ENCODE data around the gene CTDSPL.

DNA sequence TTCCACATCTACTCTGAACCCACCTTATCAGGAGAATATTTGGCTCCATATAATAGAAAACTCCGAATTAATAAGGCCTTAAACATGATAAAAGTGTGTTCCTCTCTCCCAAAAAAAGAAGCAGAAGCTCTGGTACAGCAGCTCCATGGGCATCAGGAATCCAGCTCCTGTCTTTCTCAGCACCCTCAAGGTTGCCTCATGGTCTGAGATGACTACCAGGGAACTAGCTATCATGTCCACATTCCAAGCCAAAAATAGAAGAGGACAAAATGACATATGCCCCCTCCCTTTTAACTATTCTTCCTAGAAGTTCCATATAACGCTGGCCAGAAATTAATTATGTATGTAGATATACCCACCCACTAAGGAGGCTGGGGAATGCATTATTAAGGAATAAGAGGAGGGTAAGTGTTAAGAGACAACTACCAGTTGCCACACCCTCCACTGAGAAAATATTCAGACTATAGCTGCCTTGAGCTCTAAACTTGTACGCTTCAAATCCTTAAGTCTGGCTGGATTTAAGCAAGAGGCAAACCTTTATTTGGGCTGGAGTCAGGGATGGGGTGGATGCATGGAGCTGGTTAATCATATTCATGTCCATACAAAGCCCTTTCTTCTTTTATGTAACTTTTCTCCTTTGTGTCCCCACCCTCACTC is 35.8 kb upstream of the CTDSPL start:
- TF ChIP-seq, protein P1, sequence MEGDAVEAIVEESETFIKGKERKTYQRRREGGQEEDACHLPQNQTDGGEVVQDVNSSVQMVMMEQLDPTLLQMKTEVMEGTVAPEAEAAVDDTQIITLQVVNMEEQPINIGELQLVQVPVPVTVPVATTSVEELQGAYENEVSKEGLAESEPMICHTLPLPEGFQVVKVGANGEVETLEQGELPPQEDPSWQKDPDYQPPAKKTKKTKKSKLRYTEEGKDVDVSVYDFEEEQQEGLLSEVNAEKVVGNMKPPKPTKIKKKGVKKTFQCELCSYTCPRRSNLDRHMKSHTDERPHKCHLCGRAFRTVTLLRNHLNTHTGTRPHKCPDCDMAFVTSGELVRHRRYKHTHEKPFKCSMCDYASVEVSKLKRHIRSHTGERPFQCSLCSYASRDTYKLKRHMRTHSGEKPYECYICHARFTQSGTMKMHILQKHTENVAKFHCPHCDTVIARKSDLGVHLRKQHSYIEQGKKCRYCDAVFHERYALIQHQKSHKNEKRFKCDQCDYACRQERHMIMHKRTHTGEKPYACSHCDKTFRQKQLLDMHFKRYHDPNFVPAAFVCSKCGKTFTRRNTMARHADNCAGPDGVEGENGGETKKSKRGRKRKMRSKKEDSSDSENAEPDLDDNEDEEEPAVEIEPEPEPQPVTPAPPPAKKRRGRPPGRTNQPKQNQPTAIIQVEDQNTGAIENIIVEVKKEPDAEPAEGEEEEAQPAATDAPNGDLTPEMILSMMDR (IDR thresholded peaks at IDR 0.05): no peak
- TF ChIP-seq, protein P2, sequence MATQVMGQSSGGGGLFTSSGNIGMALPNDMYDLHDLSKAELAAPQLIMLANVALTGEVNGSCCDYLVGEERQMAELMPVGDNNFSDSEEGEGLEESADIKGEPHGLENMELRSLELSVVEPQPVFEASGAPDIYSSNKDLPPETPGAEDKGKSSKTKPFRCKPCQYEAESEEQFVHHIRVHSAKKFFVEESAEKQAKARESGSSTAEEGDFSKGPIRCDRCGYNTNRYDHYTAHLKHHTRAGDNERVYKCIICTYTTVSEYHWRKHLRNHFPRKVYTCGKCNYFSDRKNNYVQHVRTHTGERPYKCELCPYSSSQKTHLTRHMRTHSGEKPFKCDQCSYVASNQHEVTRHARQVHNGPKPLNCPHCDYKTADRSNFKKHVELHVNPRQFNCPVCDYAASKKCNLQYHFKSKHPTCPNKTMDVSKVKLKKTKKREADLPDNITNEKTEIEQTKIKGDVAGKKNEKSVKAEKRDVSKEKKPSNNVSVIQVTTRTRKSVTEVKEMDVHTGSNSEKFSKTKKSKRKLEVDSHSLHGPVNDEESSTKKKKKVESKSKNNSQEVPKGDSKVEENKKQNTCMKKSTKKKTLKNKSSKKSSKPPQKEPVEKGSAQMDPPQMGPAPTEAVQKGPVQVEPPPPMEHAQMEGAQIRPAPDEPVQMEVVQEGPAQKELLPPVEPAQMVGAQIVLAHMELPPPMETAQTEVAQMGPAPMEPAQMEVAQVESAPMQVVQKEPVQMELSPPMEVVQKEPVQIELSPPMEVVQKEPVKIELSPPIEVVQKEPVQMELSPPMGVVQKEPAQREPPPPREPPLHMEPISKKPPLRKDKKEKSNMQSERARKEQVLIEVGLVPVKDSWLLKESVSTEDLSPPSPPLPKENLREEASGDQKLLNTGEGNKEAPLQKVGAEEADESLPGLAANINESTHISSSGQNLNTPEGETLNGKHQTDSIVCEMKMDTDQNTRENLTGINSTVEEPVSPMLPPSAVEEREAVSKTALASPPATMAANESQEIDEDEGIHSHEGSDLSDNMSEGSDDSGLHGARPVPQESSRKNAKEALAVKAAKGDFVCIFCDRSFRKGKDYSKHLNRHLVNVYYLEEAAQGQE (IDR thresholded peaks at IDR 0.05; ENCODE audit: insufficient read depth in 1 of 2, low read depth in 2 of 2, low read length in 1 of 2): no peak
- no peak for TF ChIP-seq POLR2AphosphoS5 (IDR thresholded peaks at IDR 0.05; ENCODE audit: low read depth, low read length)
